GM23338 (cell line): ENCODE data around the gene CTTN. TPM values are rescaled to one million over a fixed set of nuclear protein-coding genes. Genes with fewer than 3 reads are reported as not detected.

Experiments
- ATAC-seq: fragments of 200-7000 bp; cut with Tn5 transposase; 3 replicates; pipeline ENCODE4 v1.9.1; 2020
- DNase-seq: peaks from one replicate; pipeline ENCODE4 v3.0.0-alpha.2; 2015; ENCODE audit warnings: low spot score
- H2AFZ ChIP-seq: fragments of 200-600 bp; sonication (generic); 2 replicates; pipeline ENCODE4 v1.8.0; 2016; ENCODE audit warnings: antibody characterized with exemption, mild to moderate bottlenecking, moderate library complexity
- H3F3A ChIP-seq: fragments of 200-600 bp; sonication (generic); replicated peaks from 2 replicates; pipeline ENCODE4 v1.8.0; 2017; ENCODE audit warnings: antibody characterized with exemption, mixed run types, low read depth
- H3K27ac ChIP-seq: fragments of 200-600 bp; sonication (generic); 2 replicates; pipeline ENCODE4 v1.6.1; 2016; ENCODE audit warnings: low read depth
- H3K27me3 ChIP-seq: fragments of 200-600 bp; sonication (generic); 2 replicates; pipeline ENCODE4 v1.8.0; 2016; ENCODE audit warnings: mild to moderate bottlenecking, mixed run types, moderate library complexity; ENCODE audit not compliant: insufficient read depth
- H3K36me3 ChIP-seq: fragments of 200-600 bp; sonication (generic); 2 replicates; pipeline ENCODE4 v1.8.0; 2016; ENCODE audit warnings: mild to moderate bottlenecking; ENCODE audit not compliant: insufficient read depth
- H3K4me1 ChIP-seq: fragments of 200-600 bp; sonication (generic); 2 replicates; pipeline ENCODE4 v1.8.0; 2016; ENCODE audit warnings: mild to moderate bottlenecking, moderate library complexity; ENCODE audit not compliant: insufficient read depth
- H3K4me2 ChIP-seq: fragments of 200-600 bp; sonication (generic); 2 replicates; pipeline ENCODE4 v1.7.1; 2017; ENCODE audit warnings: mixed run types
- H3K4me3 ChIP-seq: fragments of 200-600 bp; sonication (generic); 2 replicates; pipeline ENCODE4 v1.6.1; 2016; ENCODE audit warnings: mixed run types
- H3K79me2 ChIP-seq: fragments of 200-600 bp; sonication (generic); replicated peaks from 2 replicates; pipeline ENCODE4 v1.8.0; 2017; ENCODE audit warnings: mild to moderate bottlenecking; ENCODE audit not compliant: insufficient read depth
- H3K9me2 ChIP-seq: fragments of 200-600 bp; sonication (generic); 2 replicates; pipeline ENCODE4 v1.8.0; 2017; ENCODE audit not compliant: insufficient read depth
- H4K20me1 ChIP-seq: fragments of 200-600 bp; sonication (generic); replicated peaks from 2 replicates; pipeline ENCODE4 v1.8.0; 2017; ENCODE audit warnings: mild to moderate bottlenecking; ENCODE audit not compliant: insufficient read depth
- H3K27ac Mint-ChIP-seq: 2 replicates; pipeline ENCODE4 v1.8.0; 2020; ENCODE audit warnings: inconsistent platforms, mild to moderate bottlenecking, moderate library complexity, mixed read lengths
- H3K27me3 Mint-ChIP-seq: 3 replicates; pipeline ENCODE4 v1.8.0; 2022; ENCODE audit warnings: low read depth, mild to moderate bottlenecking, moderate library complexity, mixed read lengths, inconsistent platforms; ENCODE audit not compliant: insufficient read depth, poor library complexity
- H3K36me3 Mint-ChIP-seq: 3 replicates; pipeline ENCODE4 v1.8.0; 2021; ENCODE audit warnings: low read depth, mild to moderate bottlenecking, inconsistent platforms, moderate library complexity, mixed read lengths
- H3K4me1 Mint-ChIP-seq: 3 replicates; pipeline ENCODE4 v1.8.0; 2020; ENCODE audit warnings: mild to moderate bottlenecking, inconsistent platforms, mixed read lengths
- H3K4me3 Mint-ChIP-seq: 3 replicates; pipeline ENCODE4 v1.8.0; 2021; ENCODE audit warnings: moderate library complexity, mild to moderate bottlenecking, inconsistent platforms, mixed read lengths
- H3K9me3 Mint-ChIP-seq: 3 replicates; pipeline ENCODE4 v1.8.0; 2020; ENCODE audit warnings: moderate library complexity, mild to moderate bottlenecking, inconsistent platforms, mixed read lengths
- CREB1 ChIP-seq: fragments of 250-450 bp; sonication (Bioruptor Pico); IDR thresholded peaks from 2 replicates; pipeline ENCODE4 v1.5.0; 2020; ENCODE audit warnings: low read depth, mild to moderate bottlenecking, moderate library complexity
- EZH2 ChIP-seq: fragments of 200-600 bp; sonication (generic); IDR thresholded peaks from one replicate; pipeline ENCODE4 v1.8.0; 2017; ENCODE audit warnings: antibody characterized with exemption, mild to moderate bottlenecking, low read depth; ENCODE audit not compliant: unreplicated experiment
- JUNB ChIP-seq: IDR thresholded peaks from one replicate; pipeline ENCODE4 v1.6.1; 2016; ENCODE audit warnings: antibody characterized with exemption; ENCODE audit not compliant: unreplicated experiment
- POLR2AphosphoS5 ChIP-seq: IDR thresholded peaks from 2 replicates; pipeline ENCODE4 v1.6.1; 2016; ENCODE audit warnings: antibody characterized with exemption, low read depth
- REST ChIP-seq: IDR thresholded peaks from one replicate; pipeline ENCODE4 v1.6.1; 2018; ENCODE audit warnings: antibody characterized with exemption; ENCODE audit not compliant: unreplicated experiment
- STAT1 ChIP-seq: IDR thresholded peaks from one replicate; pipeline ENCODE4 v1.6.1; 2016; ENCODE audit warnings: antibody characterized with exemption; ENCODE audit not compliant: unreplicated experiment
- ZNF331 ChIP-seq: fragments of 250-450 bp; sonication (Bioruptor Pico); IDR thresholded peaks from 2 replicates; pipeline ENCODE4 v1.5.0; 2020; ENCODE audit warnings: low read depth, mild to moderate bottlenecking, moderate library complexity
- ZNF462 ChIP-seq: fragments of 250-450 bp; sonication (Bioruptor Pico); IDR thresholded peaks from 2 replicates; pipeline ENCODE4 v1.5.0; 2020; ENCODE audit warnings: mild to moderate bottlenecking, moderate library complexity
- polyA plus RNA-seq: library from polyadenylated mRNA; unstranded; fragments of >200 nt; fragmentation: Nextera tagmentation; extraction: Ambion mirVana; gene quantifications from 2 replicates; pipeline ENCODE4 v1.2.1, GENCODE V29; 2016
- total RNA-seq: library from RNA; depleted of rRNA; stranded (reverse); fragments of >200 nt; shearing (Covaris generic); gene quantifications from 2 replicates; pipeline ENCODE4 v1.2.3, GENCODE V29; 2014
- TF ChIP-seq, protein P1 (sequence below), 2 experiments: fragments of 200-600 bp in 1 of 2; sonication (generic) in 1 of 2; conservative IDR thresholded peaks; 2 replicates each; pipeline versions ENCODE4 v1.5.1 to v1.6.1; 2016 to 2017; ENCODE audit warnings: antibody characterized with exemption in 2 of 2, low read depth in 2 of 2, mild to moderate bottlenecking in 2 of 2, moderate library complexity in 1 of 2

Gene CTTN
- total and polyA plus RNA-seq, 2 experiments from 2014 or later: 163 to 343 TPM

GRCh38 chr11:70352601-70353000, 45.7 kb upstream of the CTTN start (continued):
- TF ChIP-seq REST (no peak), JUNB (no peak), STAT1 (no peak), POLR2AphosphoS5 (no peak), EZH2 (no peak), CREB1 (CRISPR knock-in tag) (no peak)

DNA sequence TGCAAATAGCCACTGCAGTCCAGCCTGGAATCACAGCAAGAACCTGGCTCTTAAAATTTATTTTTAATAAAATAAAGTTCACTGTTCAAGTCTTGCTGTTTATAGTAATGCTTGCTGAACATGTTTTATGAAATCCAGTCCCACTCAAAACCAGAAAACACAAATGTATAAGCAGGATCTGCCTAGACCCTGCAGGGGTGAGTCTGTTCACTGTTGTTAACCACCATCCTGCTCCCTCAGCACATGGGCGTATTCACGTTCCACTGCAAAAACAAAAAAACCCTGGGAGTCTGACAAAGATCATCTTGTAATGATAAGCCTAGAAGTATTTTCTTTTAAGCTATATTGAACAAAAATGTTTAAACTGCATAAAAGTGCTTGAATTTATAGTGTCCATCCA, 45.0 kb upstream of the CTTN start:
- 0 out of 2 replicates have a peak overlapping the region, but pooled peaks have one; percentile 6 for H3K27ac ChIP-seq
- no peak for ATAC-seq
- H3K27me3 ChIP-seq: no peaks in the 10 kb centered on the region
- peaks cover 18% of the 10 kb centered on the region for H4K20me1 ChIP-seq
- peaks cover 66% of the 10 kb centered on the region for H3K36me3 Mint-ChIP-seq
- H3K9me2 ChIP-seq: no peaks in the 10 kb centered on the region
- H3K4me2 ChIP-seq: no peak overlapping the region
- no peak overlapping the region for H3K27ac Mint-ChIP-seq
- no peak overlapping the region for H3K4me3 ChIP-seq
- no peaks in the 10 kb centered on the region for H3K27me3 Mint-ChIP-seq
- H3K4me3 Mint-ChIP-seq: no peak overlapping the region
- DNase-seq: no peak
- no peaks in the 10 kb centered on the region for H3K4me1 Mint-ChIP-seq
- TF ChIP-seq POLR2AphosphoS5 (no peak), STAT1 (no peak), ZNF462 (no peak), ZNF331 (no peak), REST (no peak)
- TF ChIP-seq, protein P1, sequence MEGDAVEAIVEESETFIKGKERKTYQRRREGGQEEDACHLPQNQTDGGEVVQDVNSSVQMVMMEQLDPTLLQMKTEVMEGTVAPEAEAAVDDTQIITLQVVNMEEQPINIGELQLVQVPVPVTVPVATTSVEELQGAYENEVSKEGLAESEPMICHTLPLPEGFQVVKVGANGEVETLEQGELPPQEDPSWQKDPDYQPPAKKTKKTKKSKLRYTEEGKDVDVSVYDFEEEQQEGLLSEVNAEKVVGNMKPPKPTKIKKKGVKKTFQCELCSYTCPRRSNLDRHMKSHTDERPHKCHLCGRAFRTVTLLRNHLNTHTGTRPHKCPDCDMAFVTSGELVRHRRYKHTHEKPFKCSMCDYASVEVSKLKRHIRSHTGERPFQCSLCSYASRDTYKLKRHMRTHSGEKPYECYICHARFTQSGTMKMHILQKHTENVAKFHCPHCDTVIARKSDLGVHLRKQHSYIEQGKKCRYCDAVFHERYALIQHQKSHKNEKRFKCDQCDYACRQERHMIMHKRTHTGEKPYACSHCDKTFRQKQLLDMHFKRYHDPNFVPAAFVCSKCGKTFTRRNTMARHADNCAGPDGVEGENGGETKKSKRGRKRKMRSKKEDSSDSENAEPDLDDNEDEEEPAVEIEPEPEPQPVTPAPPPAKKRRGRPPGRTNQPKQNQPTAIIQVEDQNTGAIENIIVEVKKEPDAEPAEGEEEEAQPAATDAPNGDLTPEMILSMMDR (conservative IDR thresholded peaks at IDR 0.05; ENCODE audit: low read depth in 2 of 2): no peak
- H3K4me1 ChIP-seq: no peaks in the 10 kb centered on the region
- H3K36me3 ChIP-seq: peaks cover 22% of the 10 kb centered on the region
- no peaks in the 10 kb centered on the region for H3K9me3 Mint-ChIP-seq
- no peak overlapping the region for H2AFZ ChIP-seq
- H3K79me2 ChIP-seq: peaks cover 2% of the 10 kb centered on the region; the same call in 1 of the 2 replicates
- no peaks in the 10 kb centered on the region for H3F3A ChIP-seq
